Endothelial cell of umbilical vein (primary cell): ENCODE results near the gene APP. TPM values are rescaled to one million over a fixed set of nuclear protein-coding genes. Genes with fewer than 3 reads are reported as not detected.

Source experiments
- BruUV-seq: library from RNA; stranded (reverse); fragments of 400-500 nt; replicated peaks from 2 replicates; lab custom pipeline; 2021; lab: Mats Ljungman, UMichigan
- CTCF ChIA-PET: fragments of 300-600, 350-600 bp; sonication (Branson Sonifier 250); formaldehyde crosslinking; loops from one replicate; lab custom pipeline; 2021; ENCODE audit warnings: antibody characterized with exemption, inconsistent platforms; lab: Charles Lee
- POLR2A ChIA-PET: fragments of 300-600, 350-600 bp; sonication (Branson Sonifier 250); formaldehyde crosslinking; loops from one replicate; lab custom pipeline; 2021; ENCODE audit warnings: antibody characterized with exemption, inconsistent platforms; lab: Charles Lee
- DNase-seq: peaks from one replicate; pipeline ENCODE4 v3.0.0-alpha.2; 2011; ENCODE audit warnings: low read depth, low spot score
- FAIRE-seq: peaks from 2 replicates; lab custom pipeline; 2011; peaks lifted over from hg19 to GRCh38; lab: Jason Lieb, UNC
- H2AFZ ChIP-seq: 2 replicates; pipeline ENCODE4 v1.6.0; 2012; ENCODE audit warnings: low read depth, low read length, control low read depth, inconsistent platforms
- H3K27ac ChIP-seq: 2 replicates; pipeline ENCODE4 v1.5.1; 2011; ENCODE audit warnings: low read depth, mild to moderate bottlenecking, control low read depth, low read length, moderate library complexity; ENCODE audit not compliant: insufficient read depth
- H3K27me3 ChIP-seq, 2 experiments: 2 replicates each; pipeline versions ENCODE4 v1.6.0 to v1.6.1; 2011; ENCODE audit warnings: low read length in 2 of 2, mixed read lengths in 1 of 2; ENCODE audit not compliant: control insufficient read depth in 2 of 2, insufficient read depth in 2 of 2
- H3K36me3 ChIP-seq, 2 experiments: 2 replicates in 1 of 2; 3 replicates in 1 of 2; pipeline ENCODE4 v1.5.1; 2011; ENCODE audit warnings: low read length in 2 of 2, mild to moderate bottlenecking in 1 of 2, moderate library complexity in 1 of 2; ENCODE audit not compliant: control insufficient read depth in 2 of 2, insufficient read depth in 2 of 2; ENCODE audit errors: extremely low read depth in 1 of 2
- H3K4me1 ChIP-seq: 3 replicates; pipeline ENCODE4 v1.5.1; 2011; ENCODE audit warnings: mild to moderate bottlenecking, low read length; ENCODE audit not compliant: control insufficient read depth, insufficient read depth; ENCODE audit errors: extremely low read depth
- H3K4me2 ChIP-seq: 2 replicates; pipeline ENCODE4 v1.6.1; 2011; ENCODE audit warnings: low read length, control low read depth, mixed read lengths; ENCODE audit not compliant: insufficient read depth
- H3K4me3 ChIP-seq, 3 experiments: fragments of 200-600 bp in 1 of 3; sonication (generic), shearing (Covaris generic) in 1 of 3; replicated peaks in 1 of 3; 2 replicates each; pipeline ENCODE4 v1.5.1; 2011 to 2016; ENCODE audit warnings: control low read depth in 3 of 3, low read length in 3 of 3, mild to moderate bottlenecking in 2 of 3, inconsistent platforms in 1 of 3, low read depth in 1 of 3, moderate library complexity in 1 of 3; ENCODE audit not compliant: insufficient read depth in 1 of 3
- H3K79me2 ChIP-seq: 2 replicates; pipeline ENCODE4 v1.6.0; 2012; ENCODE audit warnings: low read length, inconsistent platforms; ENCODE audit not compliant: control insufficient read depth, insufficient read depth
- H3K9ac ChIP-seq: replicated peaks from 2 replicates; pipeline ENCODE3; 2011; ENCODE audit warnings: low read length, control low read depth; ENCODE audit not compliant: insufficient read depth; ENCODE audit errors: extremely low read depth
- H3K9me1 ChIP-seq: replicated peaks from 3 replicates; pipeline ENCODE4 v1.6.0; 2011; ENCODE audit warnings: mild to moderate bottlenecking, low read length; ENCODE audit not compliant: control insufficient read depth, insufficient read depth; ENCODE audit errors: extremely low read depth
- H3K9me3 ChIP-seq: replicated peaks from 2 replicates; pipeline ENCODE4 v1.5.1; 2012; ENCODE audit warnings: low read length, inconsistent platforms; ENCODE audit not compliant: control insufficient read depth, insufficient read depth
- H4K20me1 ChIP-seq: replicated peaks from 2 replicates; pipeline ENCODE3; 2011; ENCODE audit warnings: mild to moderate bottlenecking, low read length; ENCODE audit not compliant: control insufficient read depth, insufficient read depth; ENCODE audit errors: extremely low read depth
- CTCF ChIP-seq, 2 donors: IDR thresholded peaks; 1 replicate in 1 of 2; 2 replicates in 1 of 2; pipeline ENCODE4 v1.5.1; 2011; ENCODE audit warnings: low read length in 2 of 2, mild to moderate bottlenecking in 2 of 2, moderate library complexity in 2 of 2, control low read depth in 1 of 2, inconsistent platforms in 1 of 2, low read depth in 1 of 2; ENCODE audit not compliant: insufficient read depth in 1 of 2; ENCODE audit errors: extremely low read depth in 1 of 2
- EZH2 ChIP-seq: IDR thresholded peaks from 2 replicates; pipeline ENCODE4 v1.6.1; 2012; ENCODE audit warnings: borderline replicate concordance, low read depth, mild to moderate bottlenecking, moderate library complexity, low read length, inconsistent platforms; ENCODE audit not compliant: severe bottlenecking
- FOS ChIP-seq: IDR thresholded peaks from 2 replicates; pipeline ENCODE4 v1.6.1; 2011; ENCODE audit warnings: mild to moderate bottlenecking, low read length, moderate library complexity, borderline replicate concordance; ENCODE audit not compliant: insufficient read depth
- GATA2 ChIP-seq: IDR thresholded peaks from 2 replicates; pipeline ENCODE4 v1.7.0; 2011; ENCODE audit warnings: low read depth, mild to moderate bottlenecking, moderate library complexity, mixed read lengths, low read length; ENCODE audit not compliant: insufficient read length, insufficient read depth
- JUN ChIP-seq: IDR thresholded peaks from 2 replicates; pipeline ENCODE4 v1.6.1; 2011; ENCODE audit warnings: borderline replicate concordance, low read depth; ENCODE audit not compliant: insufficient read length, insufficient read depth
- MAX ChIP-seq: IDR thresholded peaks from 2 replicates; pipeline ENCODE4 v1.6.1; 2011; ENCODE audit not compliant: insufficient read depth, insufficient read length
- MYC ChIP-seq: IDR thresholded peaks from one replicate; pipeline ENCODE4 v1.6.1; 2011; ENCODE audit warnings: mild to moderate bottlenecking, low read depth, low read length
- POLR2A ChIP-seq: IDR thresholded peaks from 2 replicates; pipeline ENCODE4 v1.6.1; 2012; ENCODE audit warnings: low read depth, mild to moderate bottlenecking, control low read depth, low read length
- POLR2AphosphoS5 ChIP-seq: IDR thresholded peaks from 2 replicates; pipeline ENCODE4 v1.6.1; 2012; ENCODE audit warnings: low read depth, mild to moderate bottlenecking, control low read depth, low read length, moderate library complexity; ENCODE audit not compliant: insufficient read depth
- dilution Hi-C: fragments of 300-500 bp; cut with MboI; formaldehyde crosslinking; loops from one replicate; pipeline ENCODE4 v1.15.0; 2019; ENCODE audit warnings: low sequenced_read_pairs; ENCODE audit not compliant: extremely low pct_ligation_motif_present
- intact Hi-C: fragments of 100-400 bp; cut with micrococcal nuclease; formaldehyde crosslinking; loops from one replicate; pipeline ENCODE4 v1.10.0; 2022
- polyA plus RNA-seq, 4 experiments: library from polyadenylated mRNA; depleted of rRNA in 3 of 4; stranded (reverse) in 3 of 4; unstranded in 1 of 4; fragments of >200 nt; gene quantifications; 2 replicates each; pipeline versions ENCODE4 v1.2.1 to v1.2.3, GENCODE V29; 2011 to 2012; ENCODE audit warnings: missing spikeins in 1 of 4
- total RNA-seq: library from RNA; stranded (reverse); gene quantifications from 2 replicates; pipeline ENCODE4 v1.2.3, GENCODE V29; 2021

APP gene
- total and polyA plus RNA-seq, 2 donors (not counting 3 experiments of a cell fraction or from before 2014, with no cell fraction given) = 914 to 928 TPM

- CTCF ChIA-PET = interaction anchor here (1.1 to 1.6 kb wide), 5 partner anchors 10 to 235 kb away, joined by 3 to 5 read pairs (median 3); no protein-coding TSS in a partner anchor
- H3K36me3 ChIP-seq = peaks cover 0 to 1% of the 10 kb centered on the region in 2 experiments
- H2AFZ ChIP-seq = no peak overlapping the region
- no peak overlapping the region for H3K4me3 ChIP-seq
- dilution Hi-C loops = no loop called here
- no peaks in the 10 kb centered on the region for H3K27me3 ChIP-seq
- H3K79me2 ChIP-seq = peaks cover 96% of the 10 kb centered on the region
- intact Hi-C loops = no loop called here
- DNase-seq (no peak), FAIRE-seq (no peak)
- H3K27ac ChIP-seq = no peak overlapping the region
- H3K9me3 ChIP-seq = no peaks in the 10 kb centered on the region
- H3K4me1 ChIP-seq = peaks cover 34% of the 10 kb centered on the region
- no peak for TF ChIP-seq MYC
- no peak for TF ChIP-seq FOS
- no peak for TF ChIP-seq JUN
- no peak for TF ChIP-seq GATA2
- no peak for TF ChIP-seq CTCF (IDR thresholded peaks at IDR 0.05; ENCODE audit: extremely low read depth in 1 of 2, insufficient read depth in 1 of 2, low read depth in 1 of 2, low read length in 2 of 2)
- no peak for TF ChIP-seq EZH2
- TF ChIP-seq MAX = no peak
- no peak for TF ChIP-seq POLR2AphosphoS5
- TF ChIP-seq POLR2A = no peak
- H3K9me1 ChIP-seq = no peaks in the 10 kb centered on the region
- BruUV-seq = no TSS peak
- no peak overlapping the region for H3K4me2 ChIP-seq
- no peak overlapping the region for H3K9ac ChIP-seq
- H4K20me1 ChIP-seq = peaks cover 18% of the 10 kb centered on the region
- POLR2A ChIA-PET = no interaction called here
These were observed 40.2 kb downstream of the APP start for GRCh38 chr21:26130249-26130881.
